ENCODE measurements around the gene MICU1.

- TF ChIP-seq CTCF (IDR thresholded peaks at IDR 0.05) = no peak
- no peak; the same call in 1 of the 2 replicates for TF ChIP-seq MAX (CRISPR knock-in tag; IDR thresholded peaks at IDR 0.05)
- no peak for TF ChIP-seq PRDM15 (CRISPR knock-in tag; IDR thresholded peaks at IDR 0.05)
- no peak for TF ChIP-seq CREB1 (CRISPR knock-in tag; IDR thresholded peaks at IDR 0.05)
These were observed 294.1 kb downstream of the MICU1 start for GRCh38 chr10:72331575-72332422.
